H1 (cell line): ENCODE data around the gene PODN. TPM values are rescaled to one million over a fixed set of nuclear protein-coding genes. Genes with fewer than 3 reads are reported as not detected.

Experiments used
- CTCF ChIA-PET: fragments of 300-600 bp; sonication (Branson Sonifier 250); formaldehyde crosslinking; loops from one replicate; lab custom pipeline; 2021; ENCODE audit not compliant: partially characterized antibody; lab: Charles Lee
- POLR2A ChIA-PET: fragments of 300-600 bp; sonication (Branson Sonifier 250); formaldehyde crosslinking; loops from one replicate; lab custom pipeline; 2021; ENCODE audit warnings: inconsistent platforms; ENCODE audit not compliant: partially characterized antibody; lab: Charles Lee
- DNase-seq, 2 experiments: peaks; one replicate each; pipeline versions ENCODE4 v3.0.0 to v3.0.0-alpha.2; 2010 to 2022; ENCODE audit warnings: low spot score in 2 of 2, low read depth in 1 of 2, mixed read lengths in 1 of 2
- FAIRE-seq: peaks from 2 replicates; lab custom pipeline; 2011; peaks lifted over from hg19 to GRCh38; lab: Jason Lieb, UNC
- H2AFZ ChIP-seq: 2 replicates; pipeline ENCODE4 v1.8.1; 2012; ENCODE audit warnings: low read length, inconsistent platforms
- H2AK5ac ChIP-seq: 2 replicates; pipeline ENCODE4 v1.6.1; 2013; ENCODE audit warnings: low read depth, low read length
- H2BK120ac ChIP-seq: replicated peaks from 2 replicates; pipeline ENCODE3; 2013; ENCODE audit warnings: low read depth, low read length, inconsistent platforms
- H2BK12ac ChIP-seq: 2 replicates; pipeline ENCODE4 v1.6.1; 2013; ENCODE audit warnings: low read depth, low read length
- H2BK15ac ChIP-seq: 2 replicates; pipeline ENCODE4 v1.6.1; 2013; ENCODE audit warnings: low read length
- H2BK20ac ChIP-seq: 2 replicates; pipeline ENCODE4 v1.6.1; 2013; ENCODE audit warnings: low read length
- H2BK5ac ChIP-seq: 2 replicates; pipeline ENCODE4 v1.6.1; 2013; ENCODE audit warnings: low read depth, low read length
- H3K14ac ChIP-seq: 2 replicates; pipeline ENCODE4 v1.6.1; 2013; ENCODE audit warnings: inconsistent platforms; ENCODE audit not compliant: insufficient read length
- H3K18ac ChIP-seq: 2 replicates; pipeline ENCODE4 v1.6.1; 2013; ENCODE audit warnings: low read length; ENCODE audit errors: extremely low read depth
- H3K23ac ChIP-seq: 2 replicates; pipeline ENCODE4 v1.6.1; 2013; ENCODE audit warnings: inconsistent platforms; ENCODE audit not compliant: insufficient read length
- H3K23me2 ChIP-seq: 2 replicates; pipeline ENCODE4 v1.6.1; 2013; ENCODE audit warnings: low read depth, low read length
- H3K27ac ChIP-seq: 2 replicates; pipeline ENCODE4 v1.6.1; 2011; ENCODE audit warnings: low read depth, low read length, inconsistent platforms
- H3K27me3 ChIP-seq, 4 experiments: replicated peaks in 1 of 4; 1 replicate in 1 of 4; 2 replicates in 3 of 4; pipeline versions ENCODE4 v1.6.1 to v1.8.1; 2011 to 2013; ENCODE audit warnings: low read length in 3 of 4, mild to moderate bottlenecking in 3 of 4, inconsistent platforms in 2 of 4, mixed read lengths in 2 of 4, moderate library complexity in 1 of 4; ENCODE audit not compliant: control insufficient read depth in 3 of 4, insufficient read depth in 3 of 4; ENCODE audit errors: extremely low read depth in 1 of 4
- H3K36me3 ChIP-seq, 4 experiments: 2 replicates each; pipeline versions ENCODE4 v1.6.1 to v1.8.1; 2011 to 2013; ENCODE audit warnings: mild to moderate bottlenecking in 4 of 4, low read length in 3 of 4, moderate library complexity in 2 of 4, control low read depth in 1 of 4, inconsistent platforms in 1 of 4; ENCODE audit not compliant: insufficient read depth in 4 of 4, control insufficient read depth in 2 of 4
- H3K4ac ChIP-seq: replicated peaks from 2 replicates; pipeline ENCODE3; 2013; ENCODE audit warnings: low read length, low read depth, mixed read lengths, inconsistent platforms; ENCODE audit not compliant: insufficient read length
- H3K4me1 ChIP-seq, 4 experiments: replicated peaks in 1 of 4; 1 replicate in 1 of 4; 2 replicates in 3 of 4; pipeline versions ENCODE4 v1.6.1 to v1.8.1; 2011 to 2013; ENCODE audit warnings: low read length in 3 of 4, inconsistent platforms in 2 of 4, mixed read lengths in 1 of 4; ENCODE audit not compliant: insufficient read depth in 4 of 4, control insufficient read depth in 3 of 4
- H3K4me2 ChIP-seq, 2 experiments: 2 replicates each; pipeline versions ENCODE4 v1.6.1 to v1.8.1; 2011 to 2013; ENCODE audit warnings: low read depth in 2 of 2, low read length in 2 of 2, control low read depth in 1 of 2, inconsistent platforms in 1 of 2, mild to moderate bottlenecking in 1 of 2; ENCODE audit not compliant: insufficient read depth in 1 of 2
- H3K4me3 ChIP-seq, 4 experiments: fragments of 200-600, 300-600 bp in 1 of 4; sonication (generic), shearing (Covaris generic), sonication (Bioruptor Twin) in 1 of 4; 2 replicates each; pipeline versions ENCODE4 v1.5.1 to v1.8.1; 2011 to 2016; ENCODE audit warnings: low read length in 4 of 4, low read depth in 3 of 4, control low read depth in 2 of 4, inconsistent platforms in 2 of 4, mild to moderate bottlenecking in 2 of 4, mixed read lengths in 1 of 4, moderate library complexity in 1 of 4; ENCODE audit not compliant: insufficient read depth in 2 of 4; ENCODE audit errors: extremely low read depth in 1 of 4
- H3K56ac ChIP-seq: replicated peaks from 2 replicates; pipeline ENCODE3; 2013; ENCODE audit warnings: low read depth, mild to moderate bottlenecking, mixed read lengths, low read length, inconsistent platforms; ENCODE audit not compliant: insufficient read length
- H3K79me1 ChIP-seq: 2 replicates; pipeline ENCODE4 v1.6.1; 2013; ENCODE audit warnings: low read depth, low read length, control low read depth
- H3K79me2 ChIP-seq, 2 experiments: 2 replicates each; pipeline versions ENCODE4 v1.6.1 to v1.8.1; 2012 to 2013; ENCODE audit warnings: low read length in 2 of 2, mild to moderate bottlenecking in 2 of 2, inconsistent platforms in 1 of 2; ENCODE audit not compliant: insufficient read depth in 2 of 2, control insufficient read depth in 1 of 2
- H3K9ac ChIP-seq, 4 experiments: replicated peaks in 1 of 4; 1 replicate in 1 of 4; 2 replicates in 3 of 4; pipeline versions ENCODE4 v1.6.1 to v1.8.1; 2011 to 2013; ENCODE audit warnings: low read depth in 3 of 4, low read length in 3 of 4, control low read depth in 2 of 4, mild to moderate bottlenecking in 2 of 4, moderate library complexity in 2 of 4, inconsistent platforms in 1 of 4; ENCODE audit errors: extremely low read depth in 1 of 4
- H3K9me3 ChIP-seq, 2 experiments: 2 replicates each; pipeline versions ENCODE4 v1.6.1 to v1.8.1; 2012 to 2013; ENCODE audit warnings: mild to moderate bottlenecking in 2 of 2, moderate library complexity in 2 of 2, control low read depth in 1 of 2, inconsistent platforms in 1 of 2, low read depth in 1 of 2, low read length in 1 of 2, mixed read lengths in 1 of 2; ENCODE audit not compliant: insufficient read depth in 2 of 2
- H4K20me1 ChIP-seq, 2 experiments: replicated peaks in 1 of 2; 2 replicates each; pipeline versions ENCODE3 to v1.8.1; 2011 to 2013; ENCODE audit warnings: inconsistent platforms in 2 of 2, low read length in 2 of 2, mild to moderate bottlenecking in 1 of 2; ENCODE audit not compliant: insufficient read depth in 2 of 2, control insufficient read depth in 1 of 2
- H4K5ac ChIP-seq: 2 replicates; pipeline ENCODE4 v1.6.1; 2013; ENCODE audit warnings: low read length, low read depth, mixed read lengths, inconsistent platforms; ENCODE audit not compliant: insufficient read length
- H4K8ac ChIP-seq: 2 replicates; pipeline ENCODE4 v1.8.0; 2013; ENCODE audit warnings: mild to moderate bottlenecking, moderate library complexity, low read length, inconsistent platforms; ENCODE audit not compliant: insufficient read depth; ENCODE audit errors: extremely low read depth
- H4K91ac ChIP-seq: replicated peaks from 2 replicates; pipeline ENCODE3; 2013; ENCODE audit warnings: low read length, mixed read lengths, inconsistent platforms; ENCODE audit not compliant: insufficient read length
- CEBPB ChIP-seq: IDR thresholded peaks from 2 replicates; pipeline ENCODE4 v1.6.1; 2012; ENCODE audit warnings: low read depth, low read length
- POLR2AphosphoS5 ChIP-seq: IDR thresholded peaks from 2 replicates; pipeline ENCODE4 v1.6.1; 2011; ENCODE audit warnings: low read depth, low read length
- SIN3A ChIP-seq, 2 experiments: IDR thresholded peaks in 1 of 2; conservative IDR thresholded peaks in 1 of 2; 2 replicates each; pipeline ENCODE4 v1.6.1; 2011 to 2012; ENCODE audit warnings: low read length in 2 of 2, improper control_type of control experiment in 1 of 2, low read depth in 1 of 2, mild to moderate bottlenecking in 1 of 2
- WGBS, 2 experiments: shearing (Covaris generic) in 1 of 2; methylation state at CpG; one replicate each; pipeline versions ENCODE4 v1.1.6 to v1.1.7; 2013 to 2015; ENCODE audit warnings: low lambda C conversion rate in 2 of 2, mixed read lengths in 2 of 2, inconsistent platforms in 1 of 2, low coverage in 1 of 2, missing lambda C conversion rate in 1 of 2; ENCODE audit not compliant: insufficient replicate concordance in 2 of 2, insufficient coverage in 1 of 2, insufficient read length in 1 of 2; ENCODE audit errors: extremely low coverage in 1 of 2, missing lambda C conversion rate in 1 of 2; 5-methylcytosine and 5-hydroxymethylcytosine counted together
- polyA plus RNA-seq, 7 experiments: library from polyadenylated mRNA; depleted of rRNA in 3 of 7; stranded (reverse) in 5 of 7; unstranded in 2 of 7; fragments of >200 nt in 5 of 7; fragments of 200-250 nt in 2 of 7; gene quantifications; 1 replicate in 5 of 7; 2 replicates in 1 of 7; 4 replicates in 1 of 7; pipeline versions ENCODE4 v1.2.1 to v1.2.3, GENCODE V29; 2011 to 2013; ENCODE audit warnings: missing spikeins in 2 of 7, mixed read lengths in 2 of 7
- total RNA-seq: library from RNA; stranded (reverse); fragmentation: NEBNext Ultra II Directional; extraction: Animal tissue kit (Norgen Biotek cat#: 25700); gene quantifications from 2 replicates; pipeline ENCODE4 v1.2.1, GENCODE V29; 2021

The PODN gene
- total and polyA plus RNA-seq, 2 of the 8 experiments (the other 6 are each of a cell fraction or from before 2014, with no cell fraction given): 0.11 to 0.17 TPM

GRCh38 chr1:53076721-53077598 lies 14.9 kb downstream of the PODN start:
- no peak overlapping the region for H2BK20ac ChIP-seq
- peaks cover 2% of the 10 kb centered on the region; the same call in 1 of the 2 replicates for H3K23me2 ChIP-seq
- H4K8ac ChIP-seq: no peak overlapping the region
- H3K56ac ChIP-seq: no peak overlapping the region
- H4K91ac ChIP-seq: no peak overlapping the region
- H2BK5ac ChIP-seq: no peak overlapping the region
- 91% methylated on average over 19 of the region's 19 CpGs; no CpG with 5 or more reads in 1 of the 2 experiments for WGBS, 2 experiments
- H3K4me2 ChIP-seq: no peak overlapping the region
- H2AFZ ChIP-seq: no peak overlapping the region
- no peak overlapping the region for H2BK15ac ChIP-seq
- no peak overlapping the region for H4K5ac ChIP-seq
- H2BK120ac ChIP-seq: no peak overlapping the region
- ChIA-PET POLR2A (interaction anchor here (1.1 to 1.3 kb wide), 4 partner anchors 9 to 17 kb away, joined by 3 to 4 read pairs (median 3); no protein-coding TSS in a partner anchor), CTCF (interaction anchor here (0.7 to 5.9 kb wide), 3 partner anchors 11 to 105 kb away, joined by 3 to 23 read pairs (median 11); no protein-coding TSS in a partner anchor)
- H2BK12ac ChIP-seq: no peak overlapping the region
- H3K18ac ChIP-seq: no peak overlapping the region
- no peak overlapping the region for H3K27ac ChIP-seq
- FAIRE-seq (no peak), DNase-seq (no peak)
- H3K4ac ChIP-seq: no peak overlapping the region
- no peaks in the 10 kb centered on the region for H3K9me3 ChIP-seq
- TF ChIP-seq POLR2AphosphoS5: no peak
- no peak for TF ChIP-seq SIN3A (conservative IDR thresholded peaks at IDR 0.05 in 1 of 2, IDR thresholded peaks at IDR 0.05 in 1 of 2; ENCODE audit: low read depth in 1 of 2, low read length in 2 of 2)
- TF ChIP-seq CEBPB: no peak
- no peaks in the 10 kb centered on the region; a peak in 1 of 7 replicates for H3K27me3 ChIP-seq
- no peaks in the 10 kb centered on the region for H3K36me3 ChIP-seq
- H2AK5ac ChIP-seq: no peak overlapping the region
- no peaks in the 10 kb centered on the region for H3K79me1 ChIP-seq
- no peaks in the 10 kb centered on the region for H4K20me1 ChIP-seq
- H3K4me1 ChIP-seq: peaks cover 0 to 9% (median 5%) of the 10 kb centered on the region in 4 experiments; a peak in 5 of 7 replicates
- no peak overlapping the region for H3K14ac ChIP-seq
- H3K9ac ChIP-seq: no peak overlapping the region
- no peak overlapping the region for H3K23ac ChIP-seq
- H3K4me3 ChIP-seq: no peak overlapping the region
- no peaks in the 10 kb centered on the region for H3K79me2 ChIP-seq
